Measurements from ENCODE around the gene RTL10.

DNA sequence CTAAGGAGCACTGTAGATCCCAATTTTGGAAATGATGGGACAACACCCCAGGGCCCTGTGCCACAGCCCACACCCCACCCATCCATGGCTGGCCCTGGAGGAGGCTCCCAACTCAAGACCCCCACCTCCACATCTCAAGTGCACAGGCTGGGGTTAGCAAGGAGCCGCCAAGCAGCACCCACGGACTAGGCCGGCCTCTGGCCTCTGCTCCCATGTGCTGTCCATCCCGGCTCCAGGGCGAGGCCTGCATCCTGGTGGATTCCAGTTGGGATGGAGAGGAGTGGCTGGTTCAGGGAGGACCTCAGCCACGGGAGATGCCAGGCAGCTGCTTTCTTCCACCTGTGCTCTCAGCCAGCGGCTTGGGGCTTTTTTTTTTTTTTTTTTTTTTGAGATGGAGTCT lies 43.5 kb upstream of the RTL10 start:
- TF ChIP-seq ARNT (IDR thresholded peaks at IDR 0.05) (no peak), ZNF384 (IDR thresholded peaks at IDR 0.05) (no peak), SP1 (IDR thresholded peaks at IDR 0.05) (no peak), HDGF (IDR thresholded peaks at IDR 0.05; ENCODE audit: borderline replicate concordance) (no peak), SUZ12 (IDR thresholded peaks at IDR 0.05) (no peak), PKNOX1 (IDR thresholded peaks at IDR 0.05) (no peak), FOXM1 (IDR thresholded peaks at IDR 0.05; ENCODE audit: borderline replicate concordance) (no peak), FOXA1 (IDR thresholded peaks at IDR 0.05) (no peak), FOXK2 (IDR thresholded peaks at IDR 0.05) (no peak), BHLHE40 (IDR thresholded peaks at IDR 0.05; ENCODE audit: borderline replicate concordance) (no peak), ELF4 (IDR thresholded peaks at IDR 0.05) (no peak), TARDBP (IDR thresholded peaks at IDR 0.05) (no peak), L3MBTL2 (conservative IDR thresholded peaks at IDR 0.05) (no peak)

Measured in HEK293T (cell line).